Fibroblast of lung (primary cell): Measurements from ENCODE around the gene MYO7A. TPM values are rescaled to one million over a fixed set of nuclear protein-coding genes. Genes with fewer than 3 reads are reported as not detected.

Experiments
- DNase-seq, 2 donors: peaks; one replicate each; pipeline versions ENCODE4 v3.0.0 to v3.0.0-alpha.2; 2010; ENCODE audit warnings: low read depth in 2 of 2
- H2AFZ ChIP-seq: 2 replicates; pipeline ENCODE4 v1.5.1; 2012; ENCODE audit warnings: low read length, control low read depth, inconsistent platforms
- H3K27ac ChIP-seq: 2 replicates; pipeline ENCODE4 v1.5.1; 2011; ENCODE audit warnings: low read length, control low read depth; ENCODE audit not compliant: insufficient read depth
- H3K27me3 ChIP-seq: 2 replicates; pipeline ENCODE4 v1.5.1; 2011; ENCODE audit warnings: mild to moderate bottlenecking, low read length; ENCODE audit not compliant: control insufficient read depth, insufficient read depth
- H3K36me3 ChIP-seq: 2 replicates; pipeline ENCODE4 v1.5.1; 2011; ENCODE audit warnings: low read length; ENCODE audit not compliant: control insufficient read depth, insufficient read depth
- H3K4me1 ChIP-seq: 2 replicates; pipeline ENCODE4 v1.5.1; 2011; ENCODE audit warnings: low read length; ENCODE audit not compliant: control insufficient read depth, insufficient read depth; ENCODE audit errors: extremely low read depth
- H3K4me2 ChIP-seq: 2 replicates; pipeline ENCODE4 v1.5.1; 2011; ENCODE audit warnings: low read length, control low read depth; ENCODE audit not compliant: insufficient read depth; ENCODE audit errors: extremely low read depth
- H3K4me3 ChIP-seq, 4 experiments: fragments of 200-600 bp in 1 of 4; sonication (generic) in 1 of 4; replicated peaks in 1 of 4; 2 replicates each; pipeline ENCODE4 v1.5.1; 2011 to 2016; ENCODE audit warnings: low read length in 4 of 4, low read depth in 3 of 4, mild to moderate bottlenecking in 3 of 4, control low read depth in 2 of 4, inconsistent platforms in 1 of 4, mixed read lengths in 1 of 4; ENCODE audit not compliant: insufficient read depth in 1 of 4; ENCODE audit errors: control extremely low read depth in 1 of 4
- H3K79me2 ChIP-seq: 2 replicates; pipeline ENCODE4 v1.5.1; 2012; ENCODE audit warnings: mild to moderate bottlenecking, low read length, inconsistent platforms; ENCODE audit not compliant: control insufficient read depth, insufficient read depth
- H3K9ac ChIP-seq: 2 replicates; pipeline ENCODE4 v1.5.1; 2011; ENCODE audit warnings: mild to moderate bottlenecking, low read length, control low read depth; ENCODE audit not compliant: insufficient read depth
- H3K9me3 ChIP-seq: 2 replicates; pipeline ENCODE4 v1.5.1; 2012; ENCODE audit warnings: low read depth, low read length; ENCODE audit not compliant: control insufficient read depth, insufficient read depth
- H4K20me1 ChIP-seq: 2 replicates; pipeline ENCODE4 v1.5.1; 2011; ENCODE audit warnings: low read length; ENCODE audit not compliant: control insufficient read depth, insufficient read depth; ENCODE audit errors: extremely low read depth
- CTCF ChIP-seq, 2 donors: IDR thresholded peaks in 1 of 2; conservative IDR thresholded peaks in 1 of 2; 1 replicate in 1 of 2; 2 replicates in 1 of 2; pipeline ENCODE4 v1.5.1; 2011 to 2012; ENCODE audit warnings: low read length in 2 of 2, control low read depth in 1 of 2, inconsistent platforms in 1 of 2, low read depth in 1 of 2, mild to moderate bottlenecking in 1 of 2
- EZH2 ChIP-seq: IDR thresholded peaks from 2 replicates; pipeline ENCODE4 v1.5.1; 2012; ENCODE audit warnings: low read length, control low read depth, mild to moderate bottlenecking; ENCODE audit errors: missing control alignments
- polyA plus RNA-seq, 2 donors: library from polyadenylated mRNA; depleted of rRNA in 1 of 2; stranded (reverse) in 1 of 2; unstranded in 1 of 2; fragments of >200 nt; gene quantifications; 2 replicates each; pipeline ENCODE4 v1.2.1, GENCODE V29; 2011 to 2012; ENCODE audit warnings: missing spikeins in 1 of 2
- total RNA-seq: library from RNA; depleted of rRNA; stranded (reverse); fragments of >200 nt; gene quantifications from 2 replicates; pipeline ENCODE4 v1.2.1, GENCODE V29; 2014

MYO7A gene
- total and polyA plus RNA-seq, 2 donors (not counting 1 experiment from before 2014, with no cell fraction given): 0.01 to 0.33 TPM

- no peak for DNase-seq
These were observed 10.1 kb downstream of the MYO7A start for GRCh38 chr11:77138106-77138649.

GRCh38 chr11:77139201-77139600, 11.2 kb downstream of the MYO7A start:
- no peak for TF ChIP-seq CTCF (conservative IDR thresholded peaks at IDR 0.05 in 1 of 2, IDR thresholded peaks at IDR 0.05 in 1 of 2; ENCODE audit: low read depth in 1 of 2, low read length in 2 of 2)
- no peak for TF ChIP-seq EZH2
- Histone ChIP-seq H3K27me3 (peaks cover 3% of the 10 kb centered on the region), H2AFZ (no peak overlapping the region), H3K4me2 (no peak overlapping the region), H3K9me3 (no peaks in the 10 kb centered on the region), H3K4me3 (no peak overlapping the region), H4K20me1 (no peaks in the 10 kb centered on the region), H3K36me3 (no peaks in the 10 kb centered on the region), H3K9ac (no peak overlapping the region), H3K79me2 (no peaks in the 10 kb centered on the region), H3K4me1 (peaks cover 2% of the 10 kb centered on the region), H3K27ac (no peak overlapping the region)
- DNase-seq: no peak

More at GRCh38 chr11:77138106-77138649, 10.1 kb downstream of the MYO7A start:
- Histone ChIP-seq H2AFZ (no peak overlapping the region), H3K4me1 (peaks cover 2% of the 10 kb centered on the region), H3K36me3 (no peaks in the 10 kb centered on the region), H3K4me3 (no peak overlapping the region), H4K20me1 (no peaks in the 10 kb centered on the region), H3K27ac (no peak overlapping the region), H3K79me2 (no peaks in the 10 kb centered on the region), H3K4me2 (no peak overlapping the region), H3K27me3 (peaks cover 3% of the 10 kb centered on the region), H3K9ac (no peak overlapping the region), H3K9me3 (no peaks in the 10 kb centered on the region)
- TF ChIP-seq CTCF (conservative IDR thresholded peaks at IDR 0.05 in 1 of 2, IDR thresholded peaks at IDR 0.05 in 1 of 2; ENCODE audit: low read depth in 1 of 2, low read length in 2 of 2): no peak
- no peak for TF ChIP-seq EZH2

GRCh38 chr11:77140231-77140851, 12.3 kb downstream of the MYO7A start:
- no peaks in the 10 kb centered on the region for H3K9me3 ChIP-seq
- peaks cover 3% of the 10 kb centered on the region for H3K27me3 ChIP-seq
- no peaks in the 10 kb centered on the region for H4K20me1 ChIP-seq
- TF ChIP-seq CTCF (conservative IDR thresholded peaks at IDR 0.05 in 1 of 2, IDR thresholded peaks at IDR 0.05 in 1 of 2; ENCODE audit: low read depth in 1 of 2, low read length in 2 of 2) (no peak), EZH2 (no peak)
- H3K79me2 ChIP-seq: no peaks in the 10 kb centered on the region
- DNase-seq: peak; percentile 33 to 38
- H3K9ac ChIP-seq: no peak overlapping the region
- H2AFZ ChIP-seq: no peak overlapping the region
- peaks cover 2% of the 10 kb centered on the region for H3K4me1 ChIP-seq
- no peaks in the 10 kb centered on the region for H3K36me3 ChIP-seq
- no peak overlapping the region for H3K4me3 ChIP-seq
- H3K27ac ChIP-seq: no peak overlapping the region
- H3K4me2 ChIP-seq: no peak overlapping the region
